H1 (cell line): ENCODE measurements around the gene NCAM1. TPM values are rescaled to one million over a fixed set of nuclear protein-coding genes. Genes with fewer than 3 reads are reported as not detected.

Experiments
- CTCF ChIA-PET: fragments of 300-600 bp; sonication (Branson Sonifier 250); formaldehyde crosslinking; loops from one replicate; lab custom pipeline; 2021; ENCODE audit not compliant: partially characterized antibody; lab: Charles Lee
- POLR2A ChIA-PET: fragments of 300-600 bp; sonication (Branson Sonifier 250); formaldehyde crosslinking; loops from one replicate; lab custom pipeline; 2021; ENCODE audit warnings: inconsistent platforms; ENCODE audit not compliant: partially characterized antibody; lab: Charles Lee
- DNase-seq, 2 experiments: peaks; one replicate each; pipeline versions ENCODE4 v3.0.0 to v3.0.0-alpha.2; 2010 to 2022; ENCODE audit warnings: low spot score in 2 of 2, low read depth in 1 of 2, mixed read lengths in 1 of 2
- FAIRE-seq: peaks from 2 replicates; lab custom pipeline; 2011; peaks lifted over from hg19 to GRCh38; lab: Jason Lieb, UNC
- H2AFZ ChIP-seq: 2 replicates; pipeline ENCODE4 v1.8.1; 2012; ENCODE audit warnings: low read length, inconsistent platforms
- H2AK5ac ChIP-seq: 2 replicates; pipeline ENCODE4 v1.6.1; 2013; ENCODE audit warnings: low read depth, low read length
- H2BK120ac ChIP-seq: replicated peaks from 2 replicates; pipeline ENCODE3; 2013; ENCODE audit warnings: low read depth, low read length, inconsistent platforms
- H2BK12ac ChIP-seq: 2 replicates; pipeline ENCODE4 v1.6.1; 2013; ENCODE audit warnings: low read depth, low read length
- H2BK15ac ChIP-seq: 2 replicates; pipeline ENCODE4 v1.6.1; 2013; ENCODE audit warnings: low read length
- H2BK20ac ChIP-seq: 2 replicates; pipeline ENCODE4 v1.6.1; 2013; ENCODE audit warnings: low read length
- H2BK5ac ChIP-seq: 2 replicates; pipeline ENCODE4 v1.6.1; 2013; ENCODE audit warnings: low read depth, low read length
- H3K14ac ChIP-seq: 2 replicates; pipeline ENCODE4 v1.6.1; 2013; ENCODE audit warnings: inconsistent platforms; ENCODE audit not compliant: insufficient read length
- H3K18ac ChIP-seq: 2 replicates; pipeline ENCODE4 v1.6.1; 2013; ENCODE audit warnings: low read length; ENCODE audit errors: extremely low read depth
- H3K23ac ChIP-seq: 2 replicates; pipeline ENCODE4 v1.6.1; 2013; ENCODE audit warnings: inconsistent platforms; ENCODE audit not compliant: insufficient read length
- H3K23me2 ChIP-seq: 2 replicates; pipeline ENCODE4 v1.6.1; 2013; ENCODE audit warnings: low read depth, low read length
- H3K27ac ChIP-seq: 2 replicates; pipeline ENCODE4 v1.6.1; 2011; ENCODE audit warnings: low read depth, low read length, inconsistent platforms
- H3K27me3 ChIP-seq, 4 experiments: replicated peaks in 1 of 4; 1 replicate in 1 of 4; 2 replicates in 3 of 4; pipeline versions ENCODE4 v1.6.1 to v1.8.1; 2011 to 2013; ENCODE audit warnings: low read length in 3 of 4, mild to moderate bottlenecking in 3 of 4, inconsistent platforms in 2 of 4, mixed read lengths in 2 of 4, moderate library complexity in 1 of 4; ENCODE audit not compliant: control insufficient read depth in 3 of 4, insufficient read depth in 3 of 4; ENCODE audit errors: extremely low read depth in 1 of 4
- H3K36me3 ChIP-seq, 4 experiments: 2 replicates each; pipeline versions ENCODE4 v1.6.1 to v1.8.1; 2011 to 2013; ENCODE audit warnings: mild to moderate bottlenecking in 4 of 4, low read length in 3 of 4, moderate library complexity in 2 of 4, control low read depth in 1 of 4, inconsistent platforms in 1 of 4; ENCODE audit not compliant: insufficient read depth in 4 of 4, control insufficient read depth in 2 of 4
- H3K4ac ChIP-seq: replicated peaks from 2 replicates; pipeline ENCODE3; 2013; ENCODE audit warnings: low read length, low read depth, mixed read lengths, inconsistent platforms; ENCODE audit not compliant: insufficient read length
- H3K4me1 ChIP-seq, 4 experiments: replicated peaks in 1 of 4; 1 replicate in 1 of 4; 2 replicates in 3 of 4; pipeline versions ENCODE4 v1.6.1 to v1.8.1; 2011 to 2013; ENCODE audit warnings: low read length in 3 of 4, inconsistent platforms in 2 of 4, mixed read lengths in 1 of 4; ENCODE audit not compliant: insufficient read depth in 4 of 4, control insufficient read depth in 3 of 4
- H3K4me2 ChIP-seq, 2 experiments: 2 replicates each; pipeline versions ENCODE4 v1.6.1 to v1.8.1; 2011 to 2013; ENCODE audit warnings: low read depth in 2 of 2, low read length in 2 of 2, control low read depth in 1 of 2, inconsistent platforms in 1 of 2, mild to moderate bottlenecking in 1 of 2; ENCODE audit not compliant: insufficient read depth in 1 of 2
- H3K4me3 ChIP-seq, 4 experiments: fragments of 200-600, 300-600 bp in 1 of 4; sonication (generic), shearing (Covaris generic), sonication (Bioruptor Twin) in 1 of 4; 2 replicates each; pipeline versions ENCODE4 v1.5.1 to v1.8.1; 2011 to 2016; ENCODE audit warnings: low read length in 4 of 4, low read depth in 3 of 4, control low read depth in 2 of 4, inconsistent platforms in 2 of 4, mild to moderate bottlenecking in 2 of 4, mixed read lengths in 1 of 4, moderate library complexity in 1 of 4; ENCODE audit not compliant: insufficient read depth in 2 of 4; ENCODE audit errors: extremely low read depth in 1 of 4
- H3K56ac ChIP-seq: replicated peaks from 2 replicates; pipeline ENCODE3; 2013; ENCODE audit warnings: low read depth, mild to moderate bottlenecking, mixed read lengths, low read length, inconsistent platforms; ENCODE audit not compliant: insufficient read length
- H3K79me1 ChIP-seq: 2 replicates; pipeline ENCODE4 v1.6.1; 2013; ENCODE audit warnings: low read depth, low read length, control low read depth
- H3K79me2 ChIP-seq, 2 experiments: 2 replicates each; pipeline versions ENCODE4 v1.6.1 to v1.8.1; 2012 to 2013; ENCODE audit warnings: low read length in 2 of 2, mild to moderate bottlenecking in 2 of 2, inconsistent platforms in 1 of 2; ENCODE audit not compliant: insufficient read depth in 2 of 2, control insufficient read depth in 1 of 2
- H3K9ac ChIP-seq, 4 experiments: replicated peaks in 1 of 4; 1 replicate in 1 of 4; 2 replicates in 3 of 4; pipeline versions ENCODE4 v1.6.1 to v1.8.1; 2011 to 2013; ENCODE audit warnings: low read depth in 3 of 4, low read length in 3 of 4, control low read depth in 2 of 4, mild to moderate bottlenecking in 2 of 4, moderate library complexity in 2 of 4, inconsistent platforms in 1 of 4; ENCODE audit errors: extremely low read depth in 1 of 4
- H3K9me3 ChIP-seq, 2 experiments: 2 replicates each; pipeline versions ENCODE4 v1.6.1 to v1.8.1; 2012 to 2013; ENCODE audit warnings: mild to moderate bottlenecking in 2 of 2, moderate library complexity in 2 of 2, control low read depth in 1 of 2, inconsistent platforms in 1 of 2, low read depth in 1 of 2, low read length in 1 of 2, mixed read lengths in 1 of 2; ENCODE audit not compliant: insufficient read depth in 2 of 2
- H4K20me1 ChIP-seq, 2 experiments: replicated peaks in 1 of 2; 2 replicates each; pipeline versions ENCODE3 to v1.8.1; 2011 to 2013; ENCODE audit warnings: inconsistent platforms in 2 of 2, low read length in 2 of 2, mild to moderate bottlenecking in 1 of 2; ENCODE audit not compliant: insufficient read depth in 2 of 2, control insufficient read depth in 1 of 2
- H4K5ac ChIP-seq: 2 replicates; pipeline ENCODE4 v1.6.1; 2013; ENCODE audit warnings: low read length, low read depth, mixed read lengths, inconsistent platforms; ENCODE audit not compliant: insufficient read length
- H4K8ac ChIP-seq: 2 replicates; pipeline ENCODE4 v1.8.0; 2013; ENCODE audit warnings: mild to moderate bottlenecking, moderate library complexity, low read length, inconsistent platforms; ENCODE audit not compliant: insufficient read depth; ENCODE audit errors: extremely low read depth
- H4K91ac ChIP-seq: replicated peaks from 2 replicates; pipeline ENCODE3; 2013; ENCODE audit warnings: low read length, mixed read lengths, inconsistent platforms; ENCODE audit not compliant: insufficient read length
- BCL11A ChIP-seq, 2 experiments: IDR thresholded peaks; one replicate each; pipeline ENCODE4 v1.6.1; 2011; ENCODE audit warnings: low read depth in 2 of 2, low read length in 2 of 2, mild to moderate bottlenecking in 2 of 2
- EGR1 ChIP-seq: IDR thresholded peaks from 2 replicates; pipeline ENCODE4 v1.6.1; 2011; ENCODE audit warnings: low read depth, low read length, borderline replicate concordance
- SIRT6 ChIP-seq: IDR thresholded peaks from one replicate; pipeline ENCODE4 v1.7.1; 2012; ENCODE audit warnings: low read length, inconsistent platforms
- TCF12 ChIP-seq: IDR thresholded peaks from 2 replicates; pipeline ENCODE4 v1.6.1; 2011; ENCODE audit warnings: low read depth, mild to moderate bottlenecking, low read length
- YY1 ChIP-seq: IDR thresholded peaks from 2 replicates; pipeline ENCODE4 v1.6.1; 2011; ENCODE audit warnings: low read depth, mild to moderate bottlenecking, low read length
- WGBS, 2 experiments: shearing (Covaris generic) in 1 of 2; methylation state at CpG; one replicate each; pipeline versions ENCODE4 v1.1.6 to v1.1.7; 2013 to 2015; ENCODE audit warnings: low lambda C conversion rate in 2 of 2, mixed read lengths in 2 of 2, inconsistent platforms in 1 of 2, low coverage in 1 of 2, missing lambda C conversion rate in 1 of 2; ENCODE audit not compliant: insufficient replicate concordance in 2 of 2, insufficient coverage in 1 of 2, insufficient read length in 1 of 2; ENCODE audit errors: extremely low coverage in 1 of 2, missing lambda C conversion rate in 1 of 2; 5-methylcytosine and 5-hydroxymethylcytosine counted together
- polyA plus RNA-seq, 7 experiments: library from polyadenylated mRNA; depleted of rRNA in 3 of 7; stranded (reverse) in 5 of 7; unstranded in 2 of 7; fragments of >200 nt in 5 of 7; fragments of 200-250 nt in 2 of 7; gene quantifications; 1 replicate in 5 of 7; 2 replicates in 1 of 7; 4 replicates in 1 of 7; pipeline versions ENCODE4 v1.2.1 to v1.2.3, GENCODE V29; 2011 to 2013; ENCODE audit warnings: missing spikeins in 2 of 7, mixed read lengths in 2 of 7
- total RNA-seq: library from RNA; stranded (reverse); fragmentation: NEBNext Ultra II Directional; extraction: Animal tissue kit (Norgen Biotek cat#: 25700); gene quantifications from 2 replicates; pipeline ENCODE4 v1.2.1, GENCODE V29; 2021

Gene NCAM1
- total and polyA plus RNA-seq, 2 of the 8 experiments (the other 6 are each of a cell fraction or from before 2014, with no cell fraction given) = 3.1 to 4.3 TPM

DNA sequence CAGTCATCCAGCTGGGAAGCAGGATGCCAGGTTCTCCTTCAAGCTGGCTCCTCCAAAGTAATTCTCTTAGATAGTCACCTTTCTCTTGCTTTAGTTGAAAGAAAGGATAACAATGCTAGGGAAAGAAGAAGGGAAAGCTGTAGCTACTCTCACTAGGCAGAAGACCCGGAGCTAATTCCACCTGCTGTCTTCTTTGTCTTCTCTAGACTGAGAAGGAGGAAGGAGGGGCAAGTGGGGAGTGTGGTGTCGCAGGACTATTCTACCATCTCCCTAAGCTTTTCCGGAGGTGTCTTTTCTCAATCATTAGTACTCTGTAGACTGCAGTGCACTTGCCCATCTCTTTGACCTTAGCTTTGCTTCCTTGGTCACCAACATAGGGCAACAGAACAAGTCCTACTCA, 162.8 kb downstream of the NCAM1 start:
- Histone ChIP-seq H3K9me3 (no peaks in the 10 kb centered on the region), H3K56ac (no peak overlapping the region), H3K4me2 (no peak overlapping the region), H2BK120ac (no peak overlapping the region), H3K79me1 (no peaks in the 10 kb centered on the region), H3K23ac (no peak overlapping the region), H4K5ac (no peak overlapping the region), H4K91ac (no peak overlapping the region), H2BK20ac (no peak overlapping the region), H3K18ac (no peak overlapping the region), H4K8ac (no peak overlapping the region), H3K9ac (no peak overlapping the region), H3K4me1 (peaks cover 0 to 3% (median 0%) of the 10 kb centered on the region in 4 experiments; a peak in 1 of 7 replicates), H2BK15ac (no peak overlapping the region), H2BK12ac (no peak overlapping the region), H2AFZ (no peak overlapping the region), H3K79me2 (no peaks in the 10 kb centered on the region), H3K27me3 (no peaks in the 10 kb centered on the region), H3K4me3 (no peak overlapping the region), H3K23me2 (no peaks in the 10 kb centered on the region), H4K20me1 (no peaks in the 10 kb centered on the region), H3K27ac (no peak overlapping the region), H3K36me3 (no peaks in the 10 kb centered on the region), H3K14ac (no peak overlapping the region), H2AK5ac (no peak overlapping the region), H3K4ac (no peak overlapping the region), H2BK5ac (no peak overlapping the region)
- WGBS, 2 experiments = 89% methylated on average over 3 of the region's 3 CpGs; no CpG with 5 or more reads in 1 of the 2 experiments
- DNase-seq (no peak), FAIRE-seq (no peak)
- ChIA-PET CTCF (interaction anchor here (0.7 to 2.3 kb wide), 6 partner anchors 9 to 282 kb away, joined by 3 to 11 read pairs (median 4); no protein-coding TSS in a partner anchor), POLR2A (no interaction called here)
- TF ChIP-seq BCL11A (IDR thresholded peaks at IDR 0.05; ENCODE audit: low read depth in 2 of 2, low read length in 2 of 2) (no peak), TCF12 (no peak), SIRT6 (no peak), YY1 (no peak), EGR1 (no peak)
